CD4-positive, alpha-beta T cell treated with Interleukin-12 subunit alpha and Interleukin-12 subunit beta, for 1 hour (primary cell): ENCODE data around the gene KRT40.

Experiments
- DNase-seq: peaks from one replicate; pipeline ENCODE4 v3.0.0-alpha.2; 2020

KRT40 gene

GRCh38 chr17:40950176-40950575, 34.0 kb downstream of the KRT40 start:
- DNase-seq, result no peak

GRCh38 chr17:40949418-40949817, 34.7 kb downstream of the KRT40 start:
- no peak for DNase-seq

GRCh38 chr17:40947929-40948328, 36.2 kb downstream of the KRT40 start:
- no peak for DNase-seq

- no peak for DNase-seq
Observed at GRCh38 chr17:40945414-40945813, 38.7 kb downstream of the KRT40 start.

GRCh38 chr17:40944531-40944930, 39.6 kb downstream of the KRT40 start:
- no peak for DNase-seq

- DNase-seq, result no peak
Observed at GRCh38 chr17:40942553-40942952, 41.6 kb downstream of the KRT40 start.

- no peak for DNase-seq
Observed at GRCh38 chr17:40940266-40940665, 43.9 kb downstream of the KRT40 start.

GRCh38 chr17:40938981-40939380, 45.1 kb downstream of the KRT40 start:
- no peak for DNase-seq

GRCh38 chr17:40937384-40937819, 46.7 kb downstream of the KRT40 start, which contains the start of gene KRT23:
Gene KRT23 (minus strand): TSS chr17:40937646. CDS start chr17:40936603, 1,043 bp downstream.
- no peak for DNase-seq

GRCh38 chr17:40936976-40937375, 47.1 kb downstream of the KRT40 start:
- DNase-seq, result no peak

- no peak for DNase-seq
Observed at GRCh38 chr17:40936437-40936971, 47.6 kb downstream of the KRT40 start.

- DNase-seq, result no peak
Observed at GRCh38 chr17:40935624-40936023, 48.5 kb downstream of the KRT40 start.

- no peak for DNase-seq
Observed at GRCh38 chr17:40932608-40933007, 51.5 kb downstream of the KRT40 start.

- no peak for DNase-seq
Observed at GRCh38 chr17:40931311-40931710, 52.8 kb downstream of the KRT40 start.
